OCI-LY1 (cell line): ENCODE measurements around the gene ABL2.

Experiments
- CTCF ChIP-seq: fragments of 200-600 bp; sonication (generic), shearing (Covaris generic); IDR thresholded peaks from 2 replicates; pipeline ENCODE4 v1.5.1; 2017; ENCODE audit warnings: mild to moderate bottlenecking, antibody characterized with exemption, low read length, moderate library complexity, mixed read lengths
- EZH2 ChIP-seq: fragments of 200-600 bp; sonication (generic), shearing (Covaris generic); IDR thresholded peaks from 2 replicates; pipeline ENCODE4 v1.8.0; 2017; ENCODE audit warnings: borderline replicate concordance, mixed run types, mild to moderate bottlenecking, antibody characterized with exemption, low read length, moderate library complexity, mixed read lengths

- no peak for TF ChIP-seq CTCF
- TF ChIP-seq EZH2: no peak
Observed at GRCh38 chr1:179115181-179115580, 114.3 kb downstream of the ABL2 start.
